ENCODE results near the gene PCYT1A.
A peak's percentile ranks its signal among the peaks of the same experiment; 100 is the strongest.
"Not testable (repeated sequence)": the region's sequence is repeated elsewhere in the genome, so short reads cannot be mapped to it uniquely, and the experiment has no call there.

The PCYT1A gene

DNA sequence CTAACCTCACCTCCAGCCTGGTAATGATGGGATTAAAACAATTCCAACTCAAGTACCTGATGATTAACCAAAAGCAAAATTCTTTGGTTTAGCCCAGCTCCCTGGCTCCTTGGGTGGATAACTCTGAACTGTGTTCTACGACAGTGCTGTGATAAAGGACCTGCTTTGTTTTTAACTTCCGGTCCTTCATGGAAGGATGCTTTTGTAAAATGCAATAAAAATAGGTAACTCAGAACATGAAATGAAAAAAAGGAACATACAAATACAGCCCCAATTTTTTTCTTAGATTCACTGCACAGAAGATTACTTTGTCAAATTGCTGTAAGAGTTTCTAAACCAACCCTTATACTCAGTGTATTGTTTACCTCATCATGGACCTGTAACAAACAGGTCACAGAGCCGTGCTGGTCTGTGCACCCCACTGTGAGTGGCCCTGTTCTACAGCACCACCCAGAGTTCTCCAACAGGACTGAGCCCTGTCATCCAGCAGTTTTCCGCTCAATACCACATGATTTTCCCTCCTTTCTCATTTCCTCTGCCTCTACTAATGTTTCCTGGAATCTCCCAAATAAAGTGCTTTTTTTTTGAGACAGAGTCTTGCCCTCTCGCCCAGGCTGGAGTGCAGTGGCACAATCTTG, 4.9 kb upstream of the PCYT1A start:
- DNase-seq (ENCODE audit: extremely low spot score, insufficient read length, low read depth): no peak
- peak; percentile 56 for FAIRE-seq

DNA sequence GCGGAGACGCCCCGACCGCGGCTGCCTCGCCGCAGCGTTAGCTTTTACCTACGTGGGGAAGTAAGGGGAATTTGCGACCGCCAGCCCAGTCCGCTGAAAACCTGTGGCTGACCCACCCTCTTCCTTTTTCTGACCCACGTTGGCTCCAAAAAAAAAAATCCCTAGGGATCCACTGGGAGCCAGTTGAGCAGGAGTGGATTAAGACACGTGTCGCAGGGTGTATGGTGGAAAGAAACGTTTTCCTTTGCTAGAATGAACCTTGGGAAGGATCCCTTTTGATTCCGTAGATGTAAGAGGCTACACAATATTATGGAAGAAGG, 575 bp upstream of the PCYT1A start:
- no peak for FAIRE-seq
- no peak for DNase-seq (ENCODE audit: extremely low spot score, insufficient read length, low read depth)

DNA sequence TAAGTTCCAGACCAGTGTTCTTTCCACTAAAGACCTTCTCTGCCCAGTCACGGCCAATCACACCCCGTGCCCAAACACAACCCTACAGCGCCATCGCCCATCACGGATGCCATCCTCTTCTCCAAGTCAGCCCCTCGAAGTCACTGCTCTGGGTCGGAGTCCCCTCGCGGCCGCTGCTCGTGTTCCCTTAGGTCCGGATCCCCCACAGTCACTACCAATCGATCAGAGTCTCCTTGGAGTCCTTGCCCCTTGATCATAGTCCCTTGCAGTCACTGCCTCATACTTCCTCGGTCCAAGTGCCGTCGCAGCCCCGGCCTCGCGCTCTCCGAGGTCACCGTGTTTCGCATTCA, 461 bp downstream of the PCYT1A start:
- peak; percentile 56 for FAIRE-seq

DNA sequence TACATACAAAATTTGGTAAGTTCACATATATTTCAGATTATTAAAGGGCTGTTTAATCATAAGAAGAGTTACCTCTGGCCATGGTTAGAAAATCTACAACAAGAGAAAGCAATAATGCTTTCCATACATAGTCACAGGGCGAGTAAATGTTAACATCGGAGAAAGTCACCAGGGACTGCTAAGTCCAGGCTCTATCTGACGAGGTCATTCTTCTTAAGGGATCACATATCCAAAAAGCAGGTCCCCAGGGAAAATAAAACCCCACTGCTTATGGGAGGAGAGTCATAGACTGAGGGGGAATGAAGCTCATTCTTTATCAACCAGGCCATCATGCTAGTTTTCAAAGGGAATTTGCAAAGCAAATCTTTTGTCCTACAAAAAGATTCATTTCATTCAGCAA, 3.1 kb downstream of the PCYT1A start:
- FAIRE-seq: no peak

More for the DNA sequence above, 461 bp downstream of the PCYT1A start:
- DNase-seq (ENCODE audit: extremely low spot score, insufficient read length, low read depth): no peak

DNA sequence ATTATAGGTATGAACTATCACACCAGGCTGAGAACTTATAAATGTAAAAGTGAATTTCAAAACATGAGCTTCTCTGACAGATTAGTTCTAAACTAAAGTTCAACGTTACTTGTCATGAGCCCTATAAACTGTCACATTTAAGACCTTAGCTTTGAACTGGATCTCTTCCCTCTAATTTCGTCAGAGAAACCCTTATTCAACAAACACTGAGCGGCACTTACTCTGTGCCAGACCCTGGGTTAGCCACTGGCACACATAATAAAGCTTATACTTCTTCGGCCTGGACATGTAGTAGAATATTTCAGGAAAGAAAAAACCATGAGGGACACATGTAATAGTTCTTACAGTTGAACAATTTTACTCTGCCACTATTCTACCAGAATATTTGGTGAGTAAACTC, 5.6 kb downstream of the PCYT1A start:
- FAIRE-seq (no peak), DNase-seq (ENCODE audit: extremely low spot score, insufficient read length, low read depth) (no peak)

More for the DNA sequence above, 3.1 kb downstream of the PCYT1A start:
- no peak for DNase-seq (ENCODE audit: extremely low spot score, insufficient read length, low read depth)

DNA sequence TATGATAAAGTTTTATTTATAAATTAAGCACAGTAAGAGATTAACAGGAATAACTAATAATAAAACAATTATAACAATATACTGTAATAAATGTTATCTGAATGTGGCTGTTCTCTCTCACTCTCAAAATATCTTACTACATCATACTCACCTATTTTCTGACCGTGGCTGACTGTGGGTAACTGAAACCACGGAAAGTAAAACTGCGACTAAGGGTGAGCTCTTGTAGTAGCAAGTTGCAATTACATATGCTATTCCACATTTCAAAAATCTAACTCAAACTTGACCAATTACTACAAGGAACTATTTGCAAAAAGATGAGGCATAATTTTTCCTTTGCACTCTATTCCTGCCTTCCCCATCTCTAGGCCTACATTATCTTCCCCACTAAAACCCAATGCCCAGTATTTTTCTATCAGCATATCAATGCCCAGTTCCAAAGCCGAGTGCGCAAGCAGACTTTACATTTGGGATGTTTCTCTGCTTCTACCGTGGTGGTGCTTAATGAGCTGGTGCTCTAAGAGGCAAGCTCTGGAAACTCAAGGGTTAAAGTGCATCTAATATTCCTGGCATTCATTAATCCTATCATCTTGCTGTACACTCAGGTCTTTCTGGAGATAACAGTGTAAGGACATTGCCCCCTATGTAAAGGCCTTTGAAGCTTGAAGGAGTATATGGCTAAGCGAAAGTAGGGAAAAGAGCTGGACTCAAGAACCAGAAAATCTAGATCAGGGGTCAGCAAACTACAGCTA, 6.7 kb downstream of the PCYT1A start:
- peak; percentile 61 for FAIRE-seq

DNA sequence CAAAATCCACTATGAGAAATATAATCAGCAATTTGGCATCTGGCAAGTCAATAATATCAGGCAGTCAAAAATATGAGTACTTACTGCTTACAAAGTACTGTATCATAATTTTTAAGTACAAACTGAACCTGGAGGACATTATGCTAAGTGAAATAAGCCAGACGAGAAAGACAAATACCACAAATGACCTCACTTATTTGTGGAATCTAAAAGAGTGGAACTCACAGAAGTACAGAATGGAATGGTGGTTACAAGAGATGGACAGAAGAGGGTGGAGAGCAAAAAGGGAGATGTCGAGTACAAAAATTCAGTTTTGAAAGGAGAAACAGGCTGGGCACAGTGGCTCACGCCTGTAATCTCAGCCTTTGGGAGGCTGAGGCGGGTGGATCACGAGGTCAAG, 12.4 kb downstream of the PCYT1A start:
- DNase-seq (ENCODE audit: extremely low spot score, insufficient read length, low read depth) (no peak), FAIRE-seq (no peak)

More for the DNA sequence above, 6.7 kb downstream of the PCYT1A start:
- no peak for DNase-seq (ENCODE audit: extremely low spot score, insufficient read length, low read depth)

DNA sequence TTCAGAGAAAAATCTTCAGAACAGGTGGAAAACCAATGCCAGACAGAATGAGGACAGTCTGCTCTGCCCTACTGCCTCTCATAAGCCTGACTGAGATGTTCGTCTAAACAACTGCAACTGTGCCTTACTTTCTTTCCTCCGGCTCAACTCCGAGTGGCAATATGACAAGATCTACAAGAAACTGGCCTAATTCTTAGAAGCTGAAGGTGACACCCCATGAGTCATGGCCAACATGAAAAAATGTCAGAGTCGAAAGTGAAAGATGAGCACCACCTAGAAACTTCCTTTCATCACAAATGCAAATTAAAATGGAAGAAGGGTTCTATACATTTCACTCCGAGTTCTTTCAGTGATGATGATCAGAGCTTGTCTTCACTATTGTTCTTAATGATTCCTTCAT, 12.9 kb downstream of the PCYT1A start:
- peak; percentile 80 for FAIRE-seq
- no peak for DNase-seq (ENCODE audit: extremely low spot score, insufficient read length, low read depth)

DNA sequence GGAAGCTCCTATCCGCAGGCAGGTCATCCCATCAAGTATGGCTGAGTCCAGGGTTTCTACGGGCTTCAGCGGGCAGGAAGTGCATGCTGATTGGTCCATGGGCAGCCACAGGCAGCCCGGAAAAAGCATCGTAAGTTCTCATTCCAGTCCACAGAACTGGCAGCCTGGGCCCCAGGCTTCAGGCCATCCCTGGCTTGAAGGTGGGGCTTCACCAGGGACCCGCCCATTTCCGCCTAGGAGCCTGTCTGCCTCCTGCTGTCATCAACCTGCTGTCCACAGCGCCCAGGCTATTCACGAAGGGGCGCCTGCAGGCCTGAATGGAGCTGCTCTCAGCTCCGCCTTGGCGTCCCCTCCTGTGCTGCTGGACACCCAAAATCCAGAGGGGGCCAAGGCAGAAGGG, 13.9 kb downstream of the PCYT1A start:
- FAIRE-seq: no peak
- DNase-seq (ENCODE audit: extremely low spot score, insufficient read length, low read depth): no peak

DNA sequence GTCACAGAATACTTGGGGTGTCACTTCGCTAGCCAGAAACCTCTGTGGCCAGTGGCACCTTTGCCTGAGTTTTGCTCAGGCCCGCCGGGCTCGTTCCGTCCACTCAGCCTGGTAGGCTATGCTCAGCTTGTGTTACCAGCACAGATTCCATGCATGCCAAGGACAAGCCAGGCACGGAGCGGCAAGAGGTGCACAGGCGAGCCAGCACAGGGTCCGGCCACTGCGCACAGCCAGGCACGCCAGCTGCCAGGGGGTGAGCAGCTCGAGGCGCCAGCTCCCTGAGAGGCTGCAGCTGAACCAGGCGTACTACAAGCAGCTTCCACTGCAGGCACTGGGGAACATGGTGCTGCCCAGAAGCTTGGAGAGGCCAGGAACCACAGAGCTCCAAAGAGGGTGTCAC, 14.7 kb downstream of the PCYT1A start:
- DNase-seq (ENCODE audit: extremely low spot score, insufficient read length, low read depth) (no peak), FAIRE-seq (no peak)

DNA sequence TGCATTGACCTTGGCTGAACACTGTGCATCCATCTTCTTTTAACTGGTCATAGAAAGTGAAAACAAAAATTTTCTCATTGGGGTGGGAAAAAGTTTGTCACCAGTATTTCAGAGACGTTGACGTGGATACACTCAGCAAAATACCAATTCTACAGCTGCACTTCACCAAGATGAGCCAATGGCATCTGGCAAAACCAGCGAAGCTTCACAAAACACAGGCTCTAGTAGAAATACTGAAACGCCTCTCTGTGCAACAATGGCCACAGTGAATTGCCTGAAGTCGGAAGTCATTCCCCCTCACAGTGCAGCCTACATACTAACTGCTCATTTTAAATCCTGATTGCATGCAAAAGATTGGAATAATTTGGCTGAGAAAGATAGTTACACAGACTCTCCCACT, 17.0 kb downstream of the PCYT1A start:
- FAIRE-seq: no peak
- DNase-seq (ENCODE audit: extremely low spot score, insufficient read length, low read depth): no peak

DNA sequence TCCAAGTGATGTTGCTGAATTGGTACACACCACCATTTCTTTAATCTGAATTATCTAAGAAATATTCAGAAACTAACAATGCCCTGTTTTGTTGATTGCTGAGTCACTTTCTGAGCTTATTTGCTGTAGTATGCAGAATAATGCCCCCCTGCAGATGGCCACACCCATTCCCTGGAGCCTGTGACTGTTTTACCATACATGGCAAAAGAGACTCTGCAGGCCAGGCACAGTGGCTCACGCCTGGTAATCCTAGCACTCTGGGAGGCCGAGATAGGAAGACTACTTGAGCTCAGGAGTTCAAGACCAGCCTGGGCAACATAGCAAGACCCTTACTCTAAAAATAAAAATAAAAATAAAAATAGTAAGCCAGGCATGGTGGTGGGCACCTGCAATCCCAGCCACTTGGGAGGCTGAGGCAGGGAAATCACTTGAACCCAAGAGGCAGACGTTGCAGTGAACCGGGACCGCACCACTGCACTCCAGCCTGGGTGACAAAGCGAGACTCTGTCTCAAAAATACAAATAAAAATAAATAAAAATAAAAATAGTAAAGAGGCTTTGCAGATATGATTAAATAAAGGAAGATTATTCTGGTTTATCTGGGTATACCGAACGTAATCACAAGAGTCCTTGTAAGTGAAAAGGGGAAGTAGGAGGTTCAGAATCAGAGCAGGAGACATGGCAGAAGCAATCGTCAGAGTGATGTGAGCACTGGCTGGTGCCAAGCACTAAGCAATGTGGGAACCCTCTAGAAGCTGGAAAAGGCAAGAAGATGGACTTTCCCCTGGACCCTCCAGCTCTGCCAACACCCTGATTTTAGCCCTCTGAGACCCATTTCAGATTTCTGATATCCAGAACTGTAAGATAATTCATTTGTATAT, 19.0 kb downstream of the PCYT1A start:
- no peak for FAIRE-seq
- DNase-seq (ENCODE audit: extremely low spot score, insufficient read length, low read depth): no peak

DNA sequence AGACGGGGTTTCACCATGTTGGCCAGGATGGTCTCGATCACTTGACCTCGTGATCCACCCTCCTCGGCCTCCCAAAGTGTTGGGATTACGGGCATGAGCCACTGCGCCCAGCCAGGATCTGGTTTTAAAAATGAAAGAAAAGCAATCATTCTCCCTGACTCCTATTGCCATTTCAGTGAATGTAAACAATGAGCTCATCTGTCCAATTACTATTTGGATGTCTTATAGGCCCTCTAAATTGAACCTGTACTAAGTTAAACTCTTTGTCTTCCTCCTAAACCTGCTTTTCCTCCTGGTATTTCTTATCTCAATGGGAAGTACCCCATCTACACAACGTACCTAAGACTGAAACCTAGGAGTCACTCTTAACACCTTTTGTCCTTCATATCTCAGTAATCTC, 23.7 kb downstream of the PCYT1A start:
- FAIRE-seq: no peak
- DNase-seq (ENCODE audit: extremely low spot score, insufficient read length, low read depth): no peak

DNA sequence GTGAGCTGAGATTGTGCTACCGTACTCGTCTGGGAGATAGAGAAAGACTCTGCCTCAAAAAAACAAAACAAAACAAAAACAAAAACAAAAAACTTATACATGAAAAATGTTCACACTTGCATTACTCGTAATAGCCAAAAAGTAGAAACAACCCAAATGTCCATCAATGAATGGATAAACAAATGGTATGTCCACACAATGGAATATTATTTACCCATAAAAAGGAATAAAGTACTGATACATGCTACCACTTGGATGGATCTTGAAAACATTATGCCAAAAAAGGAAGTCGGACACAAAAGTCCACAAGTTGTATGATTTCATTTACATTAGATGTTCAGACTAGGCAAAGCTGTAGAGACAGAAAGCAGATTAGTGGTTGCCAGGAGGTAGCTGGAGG, 26.7 kb downstream of the PCYT1A start:
- FAIRE-seq (no peak), DNase-seq (ENCODE audit: extremely low spot score, insufficient read length, low read depth) (no peak)

DNA sequence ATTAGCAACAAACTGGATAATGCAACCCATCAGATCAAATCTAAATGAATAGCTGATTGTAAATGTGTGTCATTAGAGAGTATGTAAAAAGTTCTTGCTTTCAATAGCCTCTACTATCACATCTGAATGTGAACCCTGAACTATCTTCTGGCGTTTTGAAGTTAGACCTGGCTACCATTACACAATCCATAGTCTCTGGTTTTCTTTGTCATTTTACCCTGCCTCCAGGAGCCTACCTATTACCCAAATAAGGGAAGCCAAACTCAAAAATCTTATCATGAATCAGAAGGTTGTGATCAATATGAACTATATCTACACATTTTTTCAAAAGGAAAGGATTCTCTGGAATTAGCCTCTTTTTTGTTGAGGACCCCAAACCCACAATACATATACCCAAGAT, 31.8 kb downstream of the PCYT1A start:
- no peak for DNase-seq (ENCODE audit: extremely low spot score, insufficient read length, low read depth)
- FAIRE-seq: no peak

DNA sequence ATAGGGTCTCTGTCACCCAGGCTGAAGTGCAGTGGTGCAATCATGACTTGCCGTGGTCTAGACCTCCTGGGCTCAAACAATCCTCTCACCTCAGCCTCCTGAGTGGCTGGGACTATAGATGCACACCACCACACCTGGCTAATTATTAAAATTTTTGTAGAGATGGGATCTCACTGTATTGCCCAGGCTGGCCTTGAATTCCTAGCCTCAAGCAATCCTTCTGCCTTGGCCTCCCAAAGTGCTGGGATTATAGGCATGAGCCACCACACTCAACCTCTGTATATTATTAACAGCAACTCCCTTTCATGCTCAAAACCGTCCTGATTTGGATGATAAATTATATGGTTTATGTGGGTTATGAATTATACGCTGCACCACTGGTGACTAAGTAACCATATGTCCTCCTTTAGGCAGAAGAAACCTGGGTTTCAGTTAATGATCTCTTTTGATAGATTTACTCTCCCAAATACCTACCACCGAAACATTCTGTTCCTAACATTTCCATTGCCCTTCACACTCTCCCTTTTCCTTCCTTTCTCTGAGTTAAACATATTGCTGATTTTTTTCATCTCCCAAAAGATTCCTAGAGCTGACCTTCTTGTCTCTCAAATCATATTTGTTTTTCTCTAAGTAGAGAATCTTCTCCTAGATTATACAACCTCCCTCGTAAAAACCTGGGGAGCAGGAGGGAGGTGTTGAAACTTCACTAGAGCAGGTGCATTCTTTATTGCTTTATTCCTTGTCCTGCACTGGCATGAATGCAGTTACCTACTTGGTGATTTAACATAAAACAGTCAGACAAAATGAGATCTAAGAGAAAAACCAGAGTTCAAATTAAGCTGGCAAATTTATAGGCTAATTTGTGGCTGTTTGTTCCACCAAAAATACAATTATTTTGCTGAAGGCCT, 32.9 kb downstream of the PCYT1A start:
- DNase-seq (ENCODE audit: extremely low spot score, insufficient read length, low read depth) (no peak), FAIRE-seq (no peak)

DNA sequence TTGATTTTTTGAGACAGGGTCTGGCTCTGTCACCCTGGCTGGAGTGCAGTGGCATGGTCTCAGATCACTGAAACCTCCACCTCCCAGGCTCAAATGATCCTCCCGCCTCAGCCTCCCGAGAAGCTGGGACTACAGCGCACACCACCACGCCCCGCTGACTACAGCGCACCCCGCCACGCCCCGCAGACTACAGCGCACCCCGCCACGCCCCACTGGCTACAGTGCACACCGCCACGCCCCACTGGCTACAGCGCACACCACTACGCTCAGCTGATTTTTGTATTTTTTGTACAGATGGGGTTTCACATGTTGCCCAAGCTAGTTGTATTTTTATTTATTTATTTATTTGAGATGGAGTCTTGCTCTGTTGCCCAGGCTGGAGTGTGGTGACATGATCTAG, 35.6 kb downstream of the PCYT1A start:
- DNase-seq (ENCODE audit: extremely low spot score, insufficient read length, low read depth) (no peak), FAIRE-seq (no peak)

DNA sequence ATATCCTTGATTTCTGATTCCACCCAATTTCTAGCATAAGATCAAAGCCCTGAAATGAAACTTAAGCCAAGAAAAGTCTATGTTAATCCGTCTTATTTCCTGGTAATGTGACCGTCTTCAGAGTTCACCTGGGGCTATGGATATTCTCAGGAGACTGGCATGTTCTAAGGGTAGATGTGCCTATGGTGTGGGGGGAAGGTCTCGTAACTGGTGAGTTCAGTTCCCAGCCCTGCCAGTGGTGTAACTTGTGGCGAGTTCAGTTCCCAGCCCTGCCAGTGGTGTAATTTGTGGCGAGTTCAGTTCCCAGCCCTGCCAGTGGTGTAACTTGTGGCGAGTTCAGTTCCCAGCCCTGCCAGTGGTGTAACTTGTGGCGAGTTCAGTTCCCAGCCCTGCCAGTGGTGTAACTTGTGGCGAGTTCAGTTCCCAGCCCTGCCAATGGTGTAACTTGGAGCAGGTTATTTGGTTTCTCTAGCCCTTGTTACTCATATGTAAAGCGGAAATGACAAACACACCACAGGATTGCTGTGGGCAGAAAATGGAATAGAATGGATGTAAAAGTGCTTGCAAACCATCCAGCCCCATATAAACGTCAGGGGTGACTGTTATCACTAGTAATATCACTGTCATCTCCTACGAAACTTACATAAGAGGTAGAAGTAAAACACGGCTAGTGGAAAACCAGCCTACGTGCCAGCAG, 40.8 kb downstream of the PCYT1A start:
- FAIRE-seq (no peak), DNase-seq (ENCODE audit: extremely low spot score, insufficient read length, low read depth) (no peak)

DNA sequence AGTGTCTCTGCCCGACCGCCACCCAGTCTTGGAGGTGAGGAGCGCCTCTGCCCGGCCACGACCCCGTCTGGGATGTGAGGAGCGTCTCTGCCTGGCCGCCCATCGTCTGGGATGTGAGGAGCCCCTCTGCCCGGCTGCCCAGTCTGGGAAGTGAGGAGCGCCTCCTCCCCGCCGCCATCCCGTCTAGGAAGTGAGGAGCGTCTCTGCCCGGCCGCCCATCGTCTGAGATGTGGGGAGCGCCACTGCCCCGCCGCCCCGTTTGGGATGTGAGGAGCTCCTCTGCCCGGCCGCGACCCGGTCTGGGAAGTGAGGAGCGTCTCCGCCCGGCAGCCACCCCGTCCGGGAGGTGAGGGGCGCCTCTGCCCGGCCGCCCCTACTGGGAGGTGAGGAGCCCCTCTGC, 43.4 kb downstream of the PCYT1A start:
- DNase-seq (ENCODE audit: extremely low spot score, insufficient read length, low read depth); FAIRE-seq: not testable (repeated sequence)

DNA sequence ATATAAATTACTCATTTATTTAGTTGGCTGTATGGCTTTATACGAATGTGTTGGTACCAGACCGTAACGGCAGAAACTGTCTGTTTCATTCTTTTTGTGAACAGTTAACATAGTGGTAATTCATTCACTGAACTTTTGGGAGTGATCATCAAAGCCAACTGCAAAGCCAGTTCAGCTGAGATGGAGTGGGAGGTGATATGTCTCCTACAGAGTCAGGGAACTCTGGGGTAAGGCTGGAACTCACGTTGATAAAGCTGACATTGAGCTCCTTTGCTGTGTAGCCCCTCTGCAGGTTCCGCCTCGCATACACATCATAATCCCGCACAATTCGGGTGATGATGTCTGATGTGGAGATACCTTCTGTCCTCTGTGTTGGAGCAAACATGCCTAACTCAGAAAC, 45.8 kb downstream of the PCYT1A start:
- DNase-seq (ENCODE audit: extremely low spot score, insufficient read length, low read depth) (no peak), FAIRE-seq (no peak)

Measured in GM18507 (cell line).